Neural progenitor cell (in vitro differentiated cells): ENCODE results near the gene PITPNM3.

Experiments
- CTCF ChIP-seq: fragments of 200-600 bp; sonication (generic); IDR thresholded peaks from 2 replicates; pipeline ENCODE4 v1.5.1; 2017; ENCODE audit warnings: antibody characterized with exemption, mild to moderate bottlenecking
- EZH2phosphoT487 ChIP-seq: fragments of 200-600 bp; sonication (generic); IDR thresholded peaks from 2 replicates; pipeline ENCODE4 v1.6.1; 2017; ENCODE audit warnings: antibody characterized with exemption

- peak; percentile 43 for TF ChIP-seq CTCF
- TF ChIP-seq EZH2phosphoT487 = no peak
These were observed 125.6 kb downstream of the PITPNM3 start for GRCh38 chr17:6430769-6431168.
